GM18502 (cell line): ENCODE measurements around the gene TREX2.

Source experiments
- ATAC-seq: cut with Tn5 transposase; IDR thresholded peaks from one replicate; pipeline ENCODE4 v1.9.1; 2021; ENCODE audit warnings: mild to moderate bottlenecking; ENCODE audit not compliant: unreplicated experiment, poor library complexity

TREX2 gene

GRCh38 chrX:153476666-153477363 lies 31.0 kb upstream of the TREX2 start:
- no peak for ATAC-seq

- ATAC-seq, result no peak
Measured at GRCh38 chrX:153475751-153476281, 30.0 kb upstream of the TREX2 start.

DNA sequence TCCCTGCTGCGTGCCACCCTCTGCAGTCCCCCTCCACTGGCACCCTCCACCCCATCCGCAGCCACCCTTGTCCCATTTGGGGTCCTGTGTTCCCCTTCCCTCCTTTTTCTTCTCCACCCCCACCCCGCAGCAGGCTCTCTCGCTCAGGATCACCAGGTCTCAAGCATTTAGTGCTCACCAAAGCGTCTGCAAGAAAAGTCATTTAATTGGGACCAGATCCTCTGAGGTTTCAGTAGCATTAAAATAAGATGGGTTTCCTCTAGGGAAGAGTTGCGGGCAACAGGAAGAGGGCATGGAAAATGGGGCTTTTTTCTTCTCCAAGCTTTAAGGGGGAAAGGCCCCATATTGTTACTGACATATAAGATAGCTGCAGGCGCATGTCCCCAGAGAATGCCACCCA lies 29.4 kb upstream of the TREX2 start:
- ATAC-seq, result no peak

DNA sequence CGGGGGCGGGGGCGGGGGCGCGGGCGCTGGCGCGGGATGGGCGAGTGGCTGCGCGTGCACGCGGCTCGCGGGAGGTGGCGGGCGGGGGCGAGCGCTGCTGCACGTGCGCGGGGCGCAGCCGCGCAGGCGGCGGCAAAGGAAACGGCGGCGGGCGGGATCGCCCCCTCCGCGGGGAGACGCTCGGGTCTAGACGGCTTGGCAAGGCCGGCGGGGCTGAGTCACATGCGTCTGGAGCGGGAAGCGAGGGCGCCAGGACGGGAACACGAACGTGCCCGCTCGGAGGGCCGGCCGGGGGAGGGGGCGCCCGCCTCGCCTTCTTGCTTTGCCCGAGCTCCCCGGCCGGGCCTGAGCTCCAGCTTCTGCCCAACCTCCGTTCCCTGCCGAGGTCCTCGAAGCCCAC lies 28.9 kb upstream of the TREX2 start:
- no peak for ATAC-seq

DNA sequence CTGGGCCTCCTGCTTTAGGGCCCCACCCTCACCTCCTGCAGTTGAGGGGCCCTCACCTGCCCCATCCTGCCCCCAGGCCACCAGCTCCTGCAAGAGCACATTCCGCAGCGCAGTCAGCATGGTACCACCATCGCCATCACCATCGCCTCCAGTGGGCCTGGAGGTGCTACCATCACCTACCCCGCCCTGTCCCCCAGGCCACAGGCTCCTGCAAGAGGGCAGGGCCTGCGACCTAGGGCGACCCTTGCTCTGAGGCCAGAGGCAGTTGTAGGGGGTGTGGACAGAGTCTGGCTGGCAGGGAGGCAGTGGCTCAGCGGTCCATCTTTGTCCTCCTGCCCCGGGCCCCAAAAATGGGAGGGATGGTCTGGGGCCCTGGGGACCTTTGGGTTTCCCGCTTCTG lies 28.4 kb upstream of the TREX2 start:
- no peak for ATAC-seq

GRCh38 chrX:153473126-153473525 lies 27.3 kb upstream of the TREX2 start:
- ATAC-seq, result no peak

- ATAC-seq, result no peak
Measured at GRCh38 chrX:153471663-153472280, 25.9 kb upstream of the TREX2 start.

- peak; percentile 84 for ATAC-seq
Measured at GRCh38 chrX:153470411-153471363, 24.8 kb upstream of the TREX2 start, which contains the start of gene HAUS7. Gene HAUS7, minus strand, starts transcription at chrX:153470576. Its CDS starts 19 bp downstream, at chrX:153470557.

DNA sequence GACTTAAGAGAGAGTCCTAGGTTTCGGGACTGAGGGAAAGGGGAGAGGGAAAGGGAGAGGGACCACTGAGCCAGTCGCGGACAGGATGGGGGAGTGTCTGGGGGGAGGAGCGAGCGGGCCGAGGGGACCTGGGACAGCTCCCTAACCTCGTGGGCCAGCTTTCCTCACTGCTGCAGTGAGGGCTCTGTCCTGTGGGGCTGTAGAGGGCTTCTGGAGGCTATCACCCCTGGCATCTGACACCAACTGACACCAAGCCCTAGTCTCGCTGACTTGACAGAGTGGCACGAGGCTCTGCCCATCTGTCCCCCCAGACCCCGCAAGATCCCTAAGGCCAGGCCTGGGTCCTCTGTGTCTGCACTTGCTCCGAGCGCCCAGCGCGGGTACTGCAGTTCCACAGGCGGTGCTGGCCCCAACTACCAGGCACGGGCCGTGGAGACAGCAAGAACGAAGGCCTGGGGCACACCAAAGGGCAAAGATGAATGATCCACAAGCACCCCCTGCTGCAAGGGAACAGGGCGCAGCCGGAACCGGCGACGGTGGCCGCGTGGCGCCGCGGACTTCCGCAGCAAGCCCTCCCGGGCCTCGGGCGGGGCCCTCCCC lies 24.1 kb upstream of the TREX2 start:
- ATAC-seq, result peak; percentile 40

DNA sequence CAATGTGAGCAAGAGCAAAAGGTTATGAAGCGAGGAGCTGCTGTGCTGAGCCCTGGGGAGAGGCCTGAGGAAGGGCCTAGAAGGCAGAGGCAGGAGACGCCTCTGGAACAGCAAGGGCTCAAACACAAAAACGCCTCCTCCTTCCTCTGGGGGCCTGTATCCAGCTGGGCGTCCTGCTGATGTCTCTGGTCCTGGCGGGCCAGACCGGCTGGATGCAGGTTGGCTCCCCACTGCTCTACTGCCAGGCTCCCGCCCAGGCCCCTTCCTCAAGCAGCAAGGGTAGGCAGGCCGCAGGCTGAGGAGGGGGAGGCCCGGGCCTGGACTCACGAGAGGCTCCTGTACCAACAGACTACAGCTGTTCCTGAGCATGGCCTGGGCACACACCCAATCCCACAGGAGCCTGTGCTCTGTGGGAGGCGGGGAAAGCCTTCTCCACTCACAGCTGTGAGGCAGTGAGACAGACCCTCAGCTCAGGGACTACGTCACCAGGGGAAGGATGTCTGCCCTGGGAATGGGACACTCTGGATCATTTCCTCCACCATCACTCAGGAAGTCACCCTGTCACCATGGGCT lies 22.2 kb upstream of the TREX2 start:
- no peak for ATAC-seq

- ATAC-seq, result no peak
Measured at GRCh38 chrX:153465691-153466380, 20.0 kb upstream of the TREX2 start.

- ATAC-seq, result no peak
Measured at GRCh38 chrX:153464116-153464515, 18.3 kb upstream of the TREX2 start.

DNA sequence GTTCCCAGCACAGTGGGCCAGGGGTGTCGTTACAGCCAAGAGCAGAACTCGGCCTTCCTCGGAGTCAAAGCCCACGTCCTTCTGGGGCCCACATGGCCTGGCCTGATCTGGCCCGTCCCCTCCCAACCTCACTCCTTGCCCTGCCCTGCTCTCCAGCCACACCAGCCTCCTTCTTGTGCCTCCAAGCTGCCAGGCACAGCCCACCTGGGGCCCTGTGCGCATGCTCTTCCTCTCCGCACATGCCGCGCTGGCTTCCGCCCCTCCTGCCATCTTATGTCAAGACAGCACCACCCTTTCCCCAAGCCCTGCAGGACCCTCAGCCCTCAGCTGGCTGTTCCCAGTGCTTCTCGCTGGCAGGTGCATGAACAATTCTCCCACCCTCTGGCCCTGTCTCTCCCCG lies 17.7 kb upstream of the TREX2 start:
- no peak for ATAC-seq

- no peak for ATAC-seq
Measured at GRCh38 chrX:153463031-153463430, 17.2 kb upstream of the TREX2 start.

- ATAC-seq, result no peak
Measured at GRCh38 chrX:153462291-153462690, 16.4 kb upstream of the TREX2 start.

- no peak for ATAC-seq
Measured at GRCh38 chrX:153460826-153461225, 15.0 kb upstream of the TREX2 start.

GRCh38 chrX:153459986-153460385 lies 14.1 kb upstream of the TREX2 start:
- ATAC-seq, result no peak

DNA sequence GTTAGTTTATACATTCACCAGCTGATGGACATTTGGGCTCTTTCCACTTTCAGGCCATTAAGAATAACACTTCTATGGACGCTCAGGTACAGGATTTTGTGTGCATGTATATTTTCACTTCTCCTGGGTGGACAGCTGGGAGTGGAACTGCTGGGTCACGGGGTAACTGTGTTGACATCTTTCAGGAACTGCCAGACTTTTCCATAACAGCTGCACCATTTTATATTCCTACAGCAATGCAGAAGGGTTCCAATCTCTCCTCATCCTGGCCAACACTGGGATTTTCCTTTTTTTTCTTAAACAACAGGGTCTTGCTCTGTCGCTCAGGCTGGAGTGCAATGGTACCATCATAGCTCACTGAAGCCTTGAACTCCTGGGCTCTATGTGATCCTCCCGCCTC lies 12.6 kb upstream of the TREX2 start:
- ATAC-seq, result no peak

- ATAC-seq, result no peak
Measured at GRCh38 chrX:153457827-153458466, 12.1 kb upstream of the TREX2 start.
